ENCODE data around the gene ENAH.

GRCh38 chr1:225465793-225466517 lies 187.0 kb downstream of the ENAH start:
- no peak for TF ChIP-seq CTCF (IDR thresholded peaks at IDR 0.05)
- TF ChIP-seq POLR2A (IDR thresholded peaks at IDR 0.05) = no peak

All from uterus (tissue), 2 donors.